HG02885 (cell line): ENCODE data around the gene GMEB2.

Experiments
- ATAC-seq: cut with Tn5 transposase; IDR thresholded peaks from one replicate; pipeline ENCODE4 v1.9.1; 2021; ENCODE audit warnings: mild to moderate bottlenecking; ENCODE audit not compliant: unreplicated experiment, poor library complexity

Gene GMEB2

GRCh38 chr20:63538204-63539091 is 88.5 kb downstream of the GMEB2 start:
- ATAC-seq: no peak
